ENCODE data around the gene GGA1. TPM values are rescaled to one million over a fixed set of nuclear protein-coding genes. Genes with fewer than 3 reads are reported as not detected.

Gene GGA1
- total and polyA plus RNA-seq, 2 of the 4 experiments (the other 2 are of a cell fraction), result 17.2 to 48.5 TPM

- no TSS peak for BruUV-seq (replicated peaks)
- Histone ChIP-seq H4K5ac (ENCODE audit: low read depth, low read length) (no peak overlapping the region), H3K36me3 (ENCODE audit: control insufficient read depth, insufficient read depth, low read length) (peaks cover 28% of the 10 kb centered on the region), H3K79me1 (ENCODE audit: low read depth in 1 of 2, low read length in 2 of 2) (peaks cover 12 to 50% of the 10 kb centered on the region in 2 experiments; a peak in 3 of 4 replicates), H2BK120ac (ENCODE audit: low read depth, low read length) (no peak overlapping the region), H3K14ac (replicated peaks; ENCODE audit: low read depth, low read length) (peak overlapping the region; percentile 38), H4K20me1 (ENCODE audit: insufficient read depth, low read length) (peaks cover 69% of the 10 kb centered on the region), H2AK9ac (replicated peaks; ENCODE audit: low read depth, low read length, poor library complexity) (peak overlapping the region; percentile 70), H2BK20ac (ENCODE audit: low read depth, low read length) (no peak overlapping the region), H2AFZ (replicated peaks; ENCODE audit: low read length, poor library complexity) (peak overlapping the region; percentile 11), H4K8ac (ENCODE audit: low read depth in 2 of 2, low read length in 2 of 2) (no peak overlapping the region), H3K9me3 (ENCODE audit: control insufficient read depth, insufficient read depth, low read length) (no peaks in the 10 kb centered on the region), H3K4me2 (ENCODE audit: low read depth, low read length) (peak overlapping the region; percentile 79), H2AK5ac (ENCODE audit: low read depth, low read length) (peak overlapping the region; percentile 44), H3K27ac (ENCODE audit: insufficient read depth, low read length) (peak overlapping the region; percentile 60), H3K23ac (ENCODE audit: low read depth, low read length) (peak overlapping the region; percentile 62; the same call in 1 of the 2 replicates), H3K9me1 (ENCODE audit: insufficient read depth, low read length) (no peaks in the 10 kb centered on the region; the same call in 1 of the 2 replicates), H3K56ac (ENCODE audit: extremely low read depth, insufficient read depth, low read length) (peak overlapping the region; percentile 63; the same call in 1 of the 2 replicates), H3K4me1 (ENCODE audit: control insufficient read depth, insufficient read depth, low read length) (peaks cover 20% of the 10 kb centered on the region), H3K4me3 (ENCODE audit: insufficient read depth, low read depth, low read length) (peak overlapping the region; percentile 14; the same call in 1 of the 2 replicates), H3K27me3 (ENCODE audit: control insufficient read depth, insufficient read depth, low read length) (no peaks in the 10 kb centered on the region), H3K9ac (ENCODE audit: low read depth, low read length) (peak overlapping the region; percentile 65), H3K4ac (ENCODE audit: low read depth, low read length) (no peak overlapping the region; the same call in 1 of the 2 replicates), H2BK15ac (ENCODE audit: low read depth, low read length) (no peak overlapping the region), H4K91ac (ENCODE audit: insufficient read depth, low read depth, low read length) (no peak overlapping the region), H3K18ac (ENCODE audit: low read depth, low read length) (no peak overlapping the region), H2BK5ac (ENCODE audit: low read depth, low read length, poor library complexity, severe bottlenecking) (peak overlapping the region; percentile 49)
- POLR2A ChIA-PET (ENCODE audit: unreplicated experiment), result interaction anchor here (0.5 to 1.0 kb wide), 2 partner anchors 17 to 111 kb away, joined by 3 to 17 read pairs; no protein-coding TSS in a partner anchor
- no peak for TF ChIP-seq BHLHE40 (IDR thresholded peaks at IDR 0.05; ENCODE audit: low read depth, low read length)
- TF ChIP-seq POLR2A (IDR thresholded peaks at IDR 0.05; ENCODE audit: low read depth, low read length), result no peak
- no peak for TF ChIP-seq SMC3 (IDR thresholded peaks at IDR 0.05; ENCODE audit: low read depth, low read length)
- ATAC-seq (ENCODE audit: low read depth), result no peak
- in situ Hi-C loops (cut with MboI; ENCODE audit: low sequenced_read_pairs) (no loop called here), intact Hi-C loops (cut with micrococcal nuclease) (loop anchor here (5.0 kb wide), 1 partner anchor 131 kb away; no protein-coding TSS in a partner anchor), dilution Hi-C loops (cut with HindIII; ENCODE audit: low sequenced_read_pairs, unreplicated experiment) (no loop called here)
- no peak for DNase-seq
- WGBS, 2 experiments (ENCODE audit: extremely low coverage in 2 of 2, insufficient read length in 1 of 2), result 73% methylated on average over 3 of the region's 18 CpGs; no CpG with 5 or more reads in 1 of the 2 experiments
- CTCF ChIA-PET, result no interaction called here
Observed at GRCh38 chr22:37678372-37678771, 69.7 kb downstream of the GGA1 start.

Measured in IMR-90 (cell line).